Large intestine (tissue), 1 donor: ENCODE data around the gene CEP170. TPM values are rescaled to one million over a fixed set of nuclear protein-coding genes. Genes with fewer than 3 reads are reported as not detected.

Source experiments
- polyA plus RNA-seq: library from polyadenylated mRNA; unstranded; fragments of 120-200 nt; gene quantifications from one replicate; pipeline ENCODE4 v1.2.1, GENCODE V29; 2013

CEP170 gene
- polyA plus RNA-seq, 1 donor = 25.0 TPM

Other genes starting within 250 kb of the CEP170 start
- gene SDCCAG8, start 760 bp upstream of the CEP170 start, polyA plus RNA-seq = 35.0 TPM